ENCODE measurements around the gene SMG6.
"Not testable (repeated sequence)": the region's sequence is repeated elsewhere in the genome, so short reads cannot be mapped to it uniquely, and the experiment has no call there.

SMG6 gene

GRCh38 chr17:2156666-2157065, 146.9 kb downstream of the SMG6 start:
- DNase-seq (ENCODE audit: insufficient read length, low spot score) = no peak
- peak; percentile 62 for FAIRE-seq

DNA sequence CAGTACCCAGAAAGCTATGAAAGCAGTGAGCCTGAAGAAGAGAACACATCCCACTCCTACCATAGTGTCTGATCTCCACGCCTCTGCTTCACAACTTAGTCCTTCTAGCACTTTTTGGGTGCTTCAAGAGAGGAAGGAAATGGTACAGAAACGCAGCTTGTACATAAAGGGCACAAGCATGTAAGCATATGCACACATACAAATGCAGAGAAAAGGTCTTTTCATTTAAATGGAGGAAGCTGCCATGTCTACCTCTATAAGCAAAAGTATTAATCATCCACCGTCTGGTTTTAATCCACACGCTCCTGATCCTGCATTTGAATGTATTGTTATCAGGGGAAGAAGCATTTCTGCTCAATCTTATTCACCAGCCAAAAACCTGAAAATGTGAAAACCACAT, 148.0 kb downstream of the SMG6 start:
- DNase-seq (ENCODE audit: insufficient read length, low spot score) (no peak), FAIRE-seq (no peak)

GRCh38 chr17:2151358-2152033, 152.1 kb downstream of the SMG6 start:
- FAIRE-seq = no peak
- no peak for DNase-seq (ENCODE audit: insufficient read length, low spot score)

DNA sequence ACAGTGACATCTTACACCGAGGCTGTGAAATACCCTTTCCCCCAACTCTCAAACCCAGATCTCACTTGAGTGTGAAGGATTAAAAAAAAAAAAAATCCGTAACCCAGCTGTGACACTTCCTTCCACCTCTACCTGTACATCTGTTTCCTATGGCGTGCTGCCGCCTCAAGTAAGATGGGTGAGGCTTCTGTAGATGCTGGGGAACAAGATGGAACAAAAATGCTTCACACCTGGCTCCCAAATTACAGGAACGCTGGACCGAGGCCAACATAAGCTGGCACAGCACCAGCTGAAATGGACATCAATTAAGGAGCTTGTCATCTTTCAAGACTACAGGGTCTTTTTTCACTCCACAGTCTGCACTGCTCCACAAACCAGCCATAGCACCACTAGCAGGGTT, 152.8 kb downstream of the SMG6 start:
- FAIRE-seq = no peak
- no peak for DNase-seq (ENCODE audit: insufficient read length, low spot score)

DNA sequence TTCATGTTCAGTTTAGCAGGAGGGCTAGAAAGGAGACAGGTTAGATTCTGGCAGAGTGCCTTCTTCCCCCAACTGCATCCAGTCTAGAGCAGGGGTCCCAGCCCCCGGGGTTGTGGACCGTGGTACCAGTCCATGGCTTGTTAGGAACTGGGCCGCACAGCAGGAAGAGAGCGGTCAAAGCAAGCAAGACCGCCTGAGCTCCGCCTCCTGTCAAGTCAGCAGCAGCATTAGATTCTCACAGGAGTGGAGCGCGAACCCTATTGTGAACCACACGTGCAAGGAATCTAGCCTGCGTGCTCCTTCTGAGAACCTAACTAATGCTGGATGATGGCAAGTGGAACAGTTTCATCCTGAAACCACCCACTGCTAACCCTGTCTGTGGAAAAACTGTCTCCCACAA, 153.7 kb downstream of the SMG6 start:
- FAIRE-seq (no peak), DNase-seq (ENCODE audit: insufficient read length, low spot score) (no peak)

DNA sequence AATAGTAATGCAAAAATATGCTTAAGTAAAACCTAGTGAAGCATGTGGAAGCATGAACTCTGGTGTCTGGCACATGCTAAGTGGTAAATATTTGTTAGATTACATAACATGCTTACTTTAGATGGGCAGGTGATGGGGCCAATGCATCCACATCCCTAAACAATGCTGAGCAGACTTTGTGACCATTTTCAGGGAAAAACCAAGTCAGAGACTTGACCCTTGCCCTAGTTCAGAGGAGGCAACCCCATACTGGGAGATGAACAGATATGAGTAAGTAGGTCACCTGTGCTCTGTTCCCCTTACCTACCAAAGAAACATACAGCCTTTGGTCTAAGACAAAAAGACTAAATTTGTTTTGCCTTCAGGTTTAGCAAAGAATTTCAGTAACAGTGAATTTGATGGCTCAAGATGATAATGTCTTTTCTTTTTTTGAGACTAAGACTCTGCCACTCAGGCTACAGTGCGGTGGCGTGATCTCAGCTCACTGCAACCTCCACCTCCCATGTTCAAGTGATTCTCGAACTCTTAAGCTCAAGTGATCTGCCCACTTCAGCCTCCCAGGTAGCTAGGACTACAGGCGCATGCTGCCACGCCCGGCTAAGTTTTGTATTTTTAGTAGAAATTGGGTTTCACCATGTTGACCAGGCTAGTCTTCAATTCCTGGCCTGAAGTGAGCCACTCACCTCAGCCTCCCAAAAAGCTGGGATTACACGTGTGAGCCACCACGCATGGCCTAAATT, 157.3 kb downstream of the SMG6 start:
- FAIRE-seq (no peak), DNase-seq (ENCODE audit: insufficient read length, low spot score) (no peak)

DNA sequence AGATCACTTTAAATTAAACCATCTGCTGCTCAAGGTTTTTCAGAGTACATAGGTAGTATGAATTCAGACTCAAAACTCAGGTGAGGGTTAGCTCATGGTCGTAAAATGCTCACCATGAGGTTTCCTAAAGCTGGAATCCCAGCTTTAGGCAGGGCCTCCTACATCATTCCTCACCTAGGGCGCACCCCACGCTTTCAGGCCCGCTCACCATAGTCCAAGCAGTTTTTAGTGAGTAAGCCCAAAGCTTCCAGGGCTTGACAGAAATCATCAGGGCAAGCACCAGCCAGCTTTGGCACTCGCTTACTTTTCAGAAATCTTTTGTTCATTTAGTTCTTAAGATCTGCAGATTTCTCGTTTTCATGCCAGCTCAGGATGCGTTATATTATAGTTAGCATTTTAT, 158.9 kb downstream of the SMG6 start:
- DNase-seq (ENCODE audit: insufficient read length, low spot score) (no peak), FAIRE-seq (no peak)

GRCh38 chr17:2143332-2143731, 160.3 kb downstream of the SMG6 start:
- FAIRE-seq (no peak), DNase-seq (ENCODE audit: insufficient read length, low spot score) (no peak)

DNA sequence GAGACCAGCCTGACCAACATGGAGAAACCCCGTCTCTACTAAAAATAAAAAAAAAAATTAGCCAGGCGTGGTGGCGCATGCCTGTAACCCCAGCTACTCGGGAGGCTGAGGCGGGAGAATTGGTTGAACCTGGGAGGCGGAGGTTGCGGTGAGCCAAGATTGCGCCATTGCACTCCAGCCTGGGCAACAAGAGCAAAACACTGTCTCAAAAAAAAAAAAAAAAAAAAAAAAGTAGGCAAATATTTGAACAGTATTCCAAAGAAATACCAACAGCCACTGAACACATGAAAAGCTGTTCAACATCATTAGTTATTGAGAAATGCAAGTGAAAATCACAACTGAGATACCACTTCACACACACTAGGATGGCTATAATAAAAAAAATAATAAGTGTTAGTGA, 160.9 kb downstream of the SMG6 start:
- not testable (repeated sequence) for FAIRE-seq; DNase-seq (ENCODE audit: insufficient read length, low spot score)

DNA sequence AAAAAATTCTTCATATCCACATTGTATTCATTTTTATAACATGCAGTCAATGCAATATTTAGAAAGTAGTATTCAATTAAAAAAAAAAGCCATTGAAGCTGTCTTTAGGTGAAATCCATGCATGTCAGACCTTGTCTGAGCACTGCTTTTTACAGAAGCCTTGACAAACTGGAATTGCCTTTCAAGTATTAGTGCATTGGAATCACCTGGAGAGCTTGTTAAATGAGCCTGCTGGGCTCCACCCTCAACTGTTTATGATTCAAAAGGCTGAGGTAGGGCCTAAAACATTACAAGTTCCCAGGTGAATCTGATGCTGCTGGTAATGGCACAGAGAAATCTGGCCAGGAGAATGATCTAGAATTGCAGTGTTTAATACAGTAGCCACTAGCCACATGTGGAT, 162.9 kb downstream of the SMG6 start:
- DNase-seq (ENCODE audit: insufficient read length, low spot score) (no peak), FAIRE-seq (no peak)

DNA sequence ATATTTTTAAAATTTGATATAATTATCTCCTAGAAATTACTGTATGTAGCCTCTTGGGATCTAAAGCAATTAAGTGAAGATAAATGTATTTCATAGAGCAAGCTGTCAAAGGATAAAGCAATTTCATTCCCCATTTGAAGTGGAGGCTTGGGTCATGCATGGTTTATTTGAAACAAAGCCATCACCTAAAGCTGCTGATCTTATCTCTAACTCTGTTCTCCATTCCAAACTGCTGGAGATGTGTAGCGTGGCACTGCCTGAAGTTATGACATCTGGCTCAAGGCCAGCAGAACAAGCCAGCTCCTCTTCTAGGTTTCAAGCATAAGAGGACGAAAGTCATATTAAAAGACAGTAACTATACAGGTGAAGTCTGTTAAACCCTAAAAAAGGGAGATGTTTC, 164.8 kb downstream of the SMG6 start:
- FAIRE-seq = no peak

GRCh38 chr17:2138318-2138717, 165.3 kb downstream of the SMG6 start:
- FAIRE-seq (no peak), DNase-seq (ENCODE audit: insufficient read length, low spot score) (no peak)

More for the DNA sequence above, 164.8 kb downstream of the SMG6 start:
- peak; percentile 48 for DNase-seq (ENCODE audit: insufficient read length, low spot score)

GRCh38 chr17:2137342-2138098, 166.1 kb downstream of the SMG6 start:
- DNase-seq (ENCODE audit: insufficient read length, low spot score) (peak; percentile 67), FAIRE-seq (no peak)

- no peak for DNase-seq (ENCODE audit: insufficient read length, low spot score)
- FAIRE-seq = no peak
Observed at GRCh38 chr17:2136241-2136640, 167.3 kb downstream of the SMG6 start.

DNA sequence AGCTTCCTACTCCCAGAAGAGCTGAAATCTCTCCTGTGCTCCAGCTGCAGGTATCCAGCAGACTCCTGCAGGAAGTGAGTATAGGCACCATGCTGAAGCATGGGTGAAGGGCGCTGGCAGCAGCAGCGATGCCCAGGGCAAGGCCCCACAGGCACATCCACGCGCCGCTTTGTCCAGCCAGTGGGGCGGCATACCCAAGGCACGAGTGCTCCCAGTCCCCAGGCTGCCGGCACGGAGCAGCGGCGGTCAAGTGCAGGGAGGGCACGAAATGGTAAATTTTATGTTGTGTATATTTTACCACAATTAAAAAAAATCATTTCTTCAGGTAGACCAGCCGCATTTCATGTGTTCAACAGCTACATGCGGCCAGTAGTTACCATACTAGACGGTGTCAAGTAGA, 175.6 kb downstream of the SMG6 start:
- no peak for FAIRE-seq

DNA sequence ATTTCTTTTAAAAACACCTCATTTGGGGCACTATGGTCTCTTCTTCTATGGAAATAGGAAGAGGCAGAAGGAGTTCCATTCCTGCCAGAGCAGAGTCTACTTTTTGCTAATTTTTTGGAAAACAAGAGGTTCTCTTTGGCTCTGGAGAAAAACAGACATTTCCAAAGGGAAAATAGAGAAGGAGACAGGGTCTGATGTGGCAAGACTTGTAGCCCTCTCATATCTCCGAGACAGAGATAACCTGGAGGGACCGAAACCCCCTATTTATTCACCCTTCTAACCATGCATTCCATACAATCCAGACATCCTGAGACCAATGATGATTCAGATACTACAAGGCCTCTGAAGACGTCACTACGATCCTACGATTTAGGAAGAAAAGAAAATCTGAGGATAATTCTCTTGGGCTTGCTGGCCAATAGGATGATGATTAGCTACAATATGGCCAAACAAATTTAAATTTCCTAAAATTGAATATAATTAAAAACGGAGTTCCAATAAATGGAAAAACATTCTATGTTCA, 178.5 kb downstream of the SMG6 start:
- FAIRE-seq = no peak
- DNase-seq (ENCODE audit: insufficient read length, low spot score) = no peak

More for the DNA sequence above, 175.6 kb downstream of the SMG6 start:
- no peak for DNase-seq (ENCODE audit: insufficient read length, low spot score)

GRCh38 chr17:2124391-2124790, 179.2 kb downstream of the SMG6 start:
- FAIRE-seq (no peak), DNase-seq (ENCODE audit: insufficient read length, low spot score) (no peak)

- no peak for DNase-seq (ENCODE audit: insufficient read length, low spot score)
- FAIRE-seq = no peak
Observed at GRCh38 chr17:2123375-2124251, 180.0 kb downstream of the SMG6 start.

GRCh38 chr17:2122641-2123302, 180.8 kb downstream of the SMG6 start:
- no peak for FAIRE-seq
- no peak for DNase-seq (ENCODE audit: insufficient read length, low spot score)
